ENCODE results near the gene EML1.

EML1 gene

DNA sequence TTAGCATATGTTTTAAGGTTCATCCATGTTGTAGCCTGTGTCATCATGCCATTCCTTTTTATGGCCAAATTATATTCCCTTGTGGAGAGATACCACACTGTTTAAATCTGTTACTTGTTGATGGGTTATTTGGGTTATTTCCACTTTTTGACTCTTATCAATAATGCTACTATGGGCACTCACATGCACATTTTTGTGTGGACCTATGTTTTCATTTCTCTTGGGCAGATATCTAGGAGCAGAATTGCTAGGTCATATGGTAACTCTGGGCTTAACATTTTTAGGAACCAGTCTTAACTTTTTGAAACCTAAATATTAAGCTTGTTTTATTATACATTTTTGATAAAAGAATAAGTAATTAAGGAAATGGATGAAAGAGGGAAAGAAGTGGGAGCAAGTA is 4.0 kb downstream of the EML1 start:
- no peak overlapping the region for H3K4me3 ChIP-seq (ENCODE audit: low read length)
- TF ChIP-seq ZNF274 (IDR thresholded peaks at IDR 0.05; ENCODE audit: low read depth, low read length), result no peak

DNA sequence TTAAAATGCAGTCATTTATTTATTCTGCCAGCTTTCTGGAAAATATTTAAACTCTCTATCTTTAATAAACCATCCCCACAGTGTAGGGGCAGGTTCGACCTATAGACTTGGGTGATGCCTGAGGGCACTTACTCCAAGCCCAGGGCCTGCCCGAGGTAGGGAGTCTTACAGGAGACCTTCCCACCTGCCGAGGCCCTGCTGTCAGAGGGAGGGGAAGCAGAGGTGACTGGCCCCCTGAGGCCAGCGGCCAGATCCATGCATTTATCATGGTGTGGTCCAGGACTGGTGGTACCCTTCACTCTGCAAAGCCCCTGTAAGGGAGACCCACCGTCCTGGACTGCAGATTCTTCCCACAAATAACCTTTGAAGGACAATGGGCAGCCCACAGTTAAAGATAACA is 7.6 kb downstream of the EML1 start:
- no peak for TF ChIP-seq ZNF274 (IDR thresholded peaks at IDR 0.05; ENCODE audit: low read depth, low read length)
- H3K4me3 ChIP-seq (ENCODE audit: low read length), result no peak overlapping the region

DNA sequence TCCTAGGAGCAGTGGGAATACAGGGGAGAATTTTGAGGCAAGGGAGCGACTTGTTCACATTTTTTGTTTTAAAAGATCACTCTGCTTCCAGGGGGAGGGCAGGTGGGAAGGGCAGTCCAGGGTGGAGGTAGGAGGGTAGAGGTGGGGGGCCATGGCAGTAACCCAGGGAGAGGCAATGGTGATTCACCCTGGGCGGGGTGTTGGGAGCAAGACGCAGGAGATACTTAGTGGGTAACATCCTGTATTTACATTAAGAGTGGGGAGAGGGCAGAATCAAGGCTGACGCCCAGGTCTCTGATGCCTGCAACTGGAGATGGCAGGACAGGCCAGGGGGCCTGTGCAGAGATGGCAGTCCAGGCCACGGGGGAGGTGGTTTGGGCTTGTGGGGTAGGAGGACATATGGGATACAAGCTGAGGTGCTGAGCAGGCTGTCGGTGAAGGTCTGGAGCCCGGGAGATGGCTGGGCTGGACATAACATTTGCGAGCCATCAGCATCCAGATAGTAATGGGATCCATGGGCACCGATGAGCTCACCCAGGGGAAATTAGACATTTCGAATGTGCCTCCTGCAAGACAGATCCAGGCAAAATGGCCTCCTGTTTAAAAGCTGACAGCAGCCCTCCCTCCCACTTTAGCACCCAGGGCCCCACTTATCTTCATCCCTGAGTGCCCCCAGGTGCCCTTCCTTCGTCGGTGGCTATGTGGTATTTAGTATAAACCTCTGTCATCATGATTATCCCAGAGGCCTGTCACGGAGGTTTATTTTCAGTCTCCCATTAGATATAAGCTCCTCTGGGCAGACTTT is 9.3 kb downstream of the EML1 start:
- no peak for TF ChIP-seq ZNF274 (IDR thresholded peaks at IDR 0.05; ENCODE audit: low read depth, low read length)
- no peak overlapping the region for H3K4me3 ChIP-seq (ENCODE audit: low read length)

GRCh38 chr14:99803106-99803775 is 10.0 kb downstream of the EML1 start:
- TF ChIP-seq ZNF274 (IDR thresholded peaks at IDR 0.05; ENCODE audit: low read depth, low read length), result no peak

DNA sequence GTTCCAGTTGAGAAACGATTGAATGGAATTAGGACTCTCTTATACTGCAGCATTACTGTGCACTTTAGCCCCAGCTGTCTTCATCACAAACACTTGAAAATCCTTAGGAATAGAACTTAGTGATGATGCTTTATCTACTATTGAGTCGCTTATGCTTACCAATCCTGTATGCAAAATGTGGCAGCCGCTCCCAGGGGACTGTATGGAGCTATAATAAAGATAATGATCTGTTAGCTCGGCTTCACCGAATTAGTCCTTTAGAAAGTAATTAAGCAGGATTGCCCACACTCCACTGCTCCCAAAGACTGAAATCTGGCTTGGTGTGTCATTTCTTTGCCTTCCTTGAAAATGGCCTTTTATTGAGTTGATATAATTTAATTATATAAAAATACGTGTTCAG is 10.6 kb downstream of the EML1 start:
- TF ChIP-seq ZNF274 (IDR thresholded peaks at IDR 0.05; ENCODE audit: low read depth, low read length), result no peak
- no peak overlapping the region for H3K4me3 ChIP-seq (ENCODE audit: low read length)

More at GRCh38 chr14:99803106-99803775, 10.0 kb downstream of the EML1 start:
- H3K4me3 ChIP-seq (ENCODE audit: low read length), result no peak overlapping the region

- no peak overlapping the region for H3K4me3 ChIP-seq (ENCODE audit: low read length)
- no peak for TF ChIP-seq ZNF274 (IDR thresholded peaks at IDR 0.05; ENCODE audit: low read depth, low read length)
Measured at GRCh38 chr14:99805757-99806439, 12.7 kb downstream of the EML1 start.

- H3K4me3 ChIP-seq (ENCODE audit: low read length), result no peak overlapping the region
- no peak for TF ChIP-seq ZNF274 (IDR thresholded peaks at IDR 0.05; ENCODE audit: low read depth, low read length)
Measured at GRCh38 chr14:99806836-99807235, 13.6 kb downstream of the EML1 start.

- TF ChIP-seq ZNF274 (IDR thresholded peaks at IDR 0.05; ENCODE audit: low read depth, low read length), result no peak
- H3K4me3 ChIP-seq (ENCODE audit: low read length), result no peak overlapping the region
Measured at GRCh38 chr14:99807413-99808153, 14.4 kb downstream of the EML1 start.

- no peak for TF ChIP-seq ZNF274 (IDR thresholded peaks at IDR 0.05; ENCODE audit: low read depth, low read length)
- no peak overlapping the region for H3K4me3 ChIP-seq (ENCODE audit: low read length)
Measured at GRCh38 chr14:99808154-99808505, 14.9 kb downstream of the EML1 start.

- no peak for TF ChIP-seq ZNF274 (IDR thresholded peaks at IDR 0.05; ENCODE audit: low read depth, low read length)
- H3K4me3 ChIP-seq (ENCODE audit: low read length), result no peak overlapping the region
Measured at GRCh38 chr14:99808515-99808914, 15.3 kb downstream of the EML1 start.

GRCh38 chr14:99809360-99809759 is 16.1 kb downstream of the EML1 start:
- H3K4me3 ChIP-seq (ENCODE audit: low read length), result no peak overlapping the region
- TF ChIP-seq ZNF274 (IDR thresholded peaks at IDR 0.05; ENCODE audit: low read depth, low read length), result no peak

GRCh38 chr14:99809859-99810558 is 16.8 kb downstream of the EML1 start:
- H3K4me3 ChIP-seq (ENCODE audit: low read length), result no peak overlapping the region

GRCh38 chr14:99810559-99810874 is 17.3 kb downstream of the EML1 start:
- no peak for TF ChIP-seq ZNF274 (IDR thresholded peaks at IDR 0.05; ENCODE audit: low read depth, low read length)

More at GRCh38 chr14:99809859-99810558, 16.8 kb downstream of the EML1 start:
- TF ChIP-seq ZNF274 (IDR thresholded peaks at IDR 0.05; ENCODE audit: low read depth, low read length), result no peak

More at GRCh38 chr14:99810559-99810874, 17.3 kb downstream of the EML1 start:
- no peak overlapping the region for H3K4me3 ChIP-seq (ENCODE audit: low read length)

Data from GM08714 (cell line).